ENCODE measurements around the gene ZNF774. TPM values are rescaled to one million over a fixed set of nuclear protein-coding genes. Genes with fewer than 3 reads are reported as not detected.
"Not testable (repeated sequence)": the region's sequence is repeated elsewhere in the genome, so short reads cannot be mapped to it uniquely, and the experiment has no call there.

The ZNF774 gene
- total RNA-seq, 3 donors from 2014 or later (not counting 1 experiment from before 2014, with no cell fraction given), result 0.34 to 0.70 (median 0.47) TPM

DNA sequence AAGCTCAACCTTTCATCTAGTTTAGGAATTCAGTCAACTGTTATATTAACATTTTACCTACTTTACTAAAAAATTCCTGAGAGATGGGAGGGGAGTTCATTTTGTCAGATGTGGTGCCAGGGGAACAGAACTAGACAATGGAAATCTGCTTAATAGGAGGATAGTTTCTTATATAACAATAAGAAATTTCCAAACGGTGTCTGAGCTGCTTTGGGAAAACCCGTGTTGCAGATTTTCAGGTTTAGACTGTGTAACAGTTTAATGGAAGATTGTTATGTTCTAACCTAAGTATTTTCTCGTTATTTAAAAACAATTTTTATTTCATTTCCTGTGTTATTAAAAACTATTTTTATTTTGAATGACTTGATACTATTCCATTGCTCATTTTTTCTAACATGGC, 55.3 kb downstream of the ZNF774 start:
- TF ChIP-seq, protein P1, sequence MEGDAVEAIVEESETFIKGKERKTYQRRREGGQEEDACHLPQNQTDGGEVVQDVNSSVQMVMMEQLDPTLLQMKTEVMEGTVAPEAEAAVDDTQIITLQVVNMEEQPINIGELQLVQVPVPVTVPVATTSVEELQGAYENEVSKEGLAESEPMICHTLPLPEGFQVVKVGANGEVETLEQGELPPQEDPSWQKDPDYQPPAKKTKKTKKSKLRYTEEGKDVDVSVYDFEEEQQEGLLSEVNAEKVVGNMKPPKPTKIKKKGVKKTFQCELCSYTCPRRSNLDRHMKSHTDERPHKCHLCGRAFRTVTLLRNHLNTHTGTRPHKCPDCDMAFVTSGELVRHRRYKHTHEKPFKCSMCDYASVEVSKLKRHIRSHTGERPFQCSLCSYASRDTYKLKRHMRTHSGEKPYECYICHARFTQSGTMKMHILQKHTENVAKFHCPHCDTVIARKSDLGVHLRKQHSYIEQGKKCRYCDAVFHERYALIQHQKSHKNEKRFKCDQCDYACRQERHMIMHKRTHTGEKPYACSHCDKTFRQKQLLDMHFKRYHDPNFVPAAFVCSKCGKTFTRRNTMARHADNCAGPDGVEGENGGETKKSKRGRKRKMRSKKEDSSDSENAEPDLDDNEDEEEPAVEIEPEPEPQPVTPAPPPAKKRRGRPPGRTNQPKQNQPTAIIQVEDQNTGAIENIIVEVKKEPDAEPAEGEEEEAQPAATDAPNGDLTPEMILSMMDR (IDR thresholded peaks at IDR 0.05), result no peak
- peaks cover 6% of the 10 kb centered on the region for H3K36me3 Mint-ChIP-seq
- H3K4me1 Mint-ChIP-seq, result peaks cover 82 to 90% of the 10 kb centered on the region in 2 donors
- peaks cover 3% of the 10 kb centered on the region for H3K36me3 ChIP-seq (ENCODE audit: control insufficient read depth, insufficient read depth, low read length)
- H3K9me3 ChIP-seq (ENCODE audit: control insufficient read depth, insufficient read depth, low read length), result no peaks in the 10 kb centered on the region
- H3K4me3 ChIP-seq (ENCODE audit: low read length), result no peak overlapping the region
- H3K27me3 Mint-ChIP-seq (ENCODE audit: low read depth in 2 of 2), result no peaks in the 10 kb centered on the region
- WGBS (ENCODE audit: insufficient coverage), result no CpG with 5 or more reads among the region's 3 CpGs
- peaks cover 3 to 6% of the 10 kb centered on the region in 2 donors for H3K9me3 Mint-ChIP-seq
- no peak for ATAC-seq
- peak overlapping the region; percentile 86 for H3K27ac ChIP-seq (ENCODE audit: low read length)
- intact Hi-C loops (cut with micrococcal nuclease), result loop anchor here (5.0 to 10.0 kb wide), 3 partner anchors 160 to 1447 kb away; partner anchors contain the start of gene SLCO3A1
- H3K4me3 Mint-ChIP-seq, result peak overlapping the region; percentile 87
- H3K27me3 ChIP-seq (ENCODE audit: control insufficient read depth, insufficient read depth, low read length), result no peaks in the 10 kb centered on the region
- peaks cover 43% of the 10 kb centered on the region for H3K4me1 ChIP-seq (ENCODE audit: control insufficient read depth, insufficient read depth, low read length)
- peak overlapping the region; percentile 94 to 97 for H3K27ac Mint-ChIP-seq
- no peak for DNase-seq

DNA sequence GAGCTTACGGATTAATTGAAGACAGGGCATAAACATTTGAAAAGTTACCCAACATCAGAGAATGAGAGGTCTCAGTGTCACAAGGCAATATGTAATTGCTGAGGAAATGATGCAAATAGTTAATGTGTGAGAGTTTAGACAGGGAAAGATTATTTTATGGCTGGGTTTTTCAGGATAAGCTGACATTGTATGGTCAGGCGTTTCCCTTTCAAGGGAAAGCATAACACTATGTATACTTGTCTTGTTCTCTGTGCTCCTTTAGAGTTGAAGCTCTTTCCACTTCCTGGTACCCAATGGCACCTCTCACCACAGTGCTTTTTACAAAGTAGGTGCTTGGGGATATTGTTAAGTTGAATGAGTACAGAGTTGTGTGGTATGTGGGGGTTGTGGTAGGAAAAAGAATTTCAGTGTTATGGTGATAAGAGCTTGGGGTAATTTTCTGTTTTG, 55.8 kb downstream of the ZNF774 start:
- Mint-ChIP-seq H3K4me3 (peak overlapping the region; percentile 87), H3K4me1 (peaks cover 83 to 90% of the 10 kb centered on the region in 2 donors), H3K27ac (peak overlapping the region; percentile 94 to 97), H3K27me3 (ENCODE audit: low read depth in 2 of 2) (no peaks in the 10 kb centered on the region), H3K36me3 (peaks cover 6% of the 10 kb centered on the region), H3K9me3 (peaks cover 3 to 6% of the 10 kb centered on the region in 2 donors)
- intact Hi-C loops (cut with micrococcal nuclease), result loop anchor here (1.0 to 10.0 kb wide), 6 partner anchors 8 to 1447 kb away; partner anchors contain the start of genes IQGAP1 and SLCO3A1
- Histone ChIP-seq H3K9me3 (ENCODE audit: control insufficient read depth, insufficient read depth, low read length) (no peaks in the 10 kb centered on the region), H3K36me3 (ENCODE audit: control insufficient read depth, insufficient read depth, low read length) (peaks cover 3% of the 10 kb centered on the region), H3K4me1 (ENCODE audit: control insufficient read depth, insufficient read depth, low read length) (peaks cover 45% of the 10 kb centered on the region), H3K27ac (ENCODE audit: low read length) (peak overlapping the region; percentile 86), H3K27me3 (ENCODE audit: control insufficient read depth, insufficient read depth, low read length) (no peaks in the 10 kb centered on the region), H3K4me3 (ENCODE audit: low read length) (no peak overlapping the region)
- peak; percentile 83 to 94 (median 94) for ATAC-seq
- DNase-seq, result peak; percentile 44 to 80
- TF ChIP-seq, protein P1 (IDR thresholded peaks at IDR 0.05), result no peak
- 58% methylated on average over 2 of the region's 2 CpGs for WGBS (ENCODE audit: insufficient coverage)

DNA sequence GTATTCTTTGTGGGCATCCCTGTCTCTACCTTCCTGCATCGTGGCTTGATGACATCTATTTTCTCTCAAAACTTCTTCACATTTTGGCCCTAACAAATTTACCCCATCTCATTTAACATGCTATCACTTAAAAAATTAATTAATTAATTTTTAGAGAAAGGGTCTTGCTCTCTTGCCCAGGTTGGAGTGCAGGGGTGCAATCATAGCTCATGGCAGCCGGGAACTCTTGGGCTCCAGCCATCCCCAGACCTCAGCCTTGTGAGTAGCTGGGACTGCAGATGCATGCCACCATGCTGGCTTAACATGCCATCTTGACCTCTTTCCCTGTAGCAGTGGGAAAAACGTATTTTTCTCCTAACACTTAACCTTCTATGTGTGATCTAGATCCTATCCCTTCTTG, 56.6 kb downstream of the ZNF774 start:
- TF ChIP-seq, protein P1 (IDR thresholded peaks at IDR 0.05), result no peak
- Histone ChIP-seq H3K4me1 (ENCODE audit: control insufficient read depth, insufficient read depth, low read length) (peaks cover 47% of the 10 kb centered on the region), H3K9me3 (ENCODE audit: control insufficient read depth, insufficient read depth, low read length) (no peaks in the 10 kb centered on the region), H3K36me3 (ENCODE audit: control insufficient read depth, insufficient read depth, low read length) (peaks cover 3% of the 10 kb centered on the region), H3K27ac (ENCODE audit: low read length) (peak overlapping the region; percentile 86), H3K27me3 (ENCODE audit: control insufficient read depth, insufficient read depth, low read length) (no peaks in the 10 kb centered on the region), H3K4me3 (ENCODE audit: low read length) (peak overlapping the region; percentile 20)
- Mint-ChIP-seq H3K27ac (peak overlapping the region; percentile 94 to 97), H3K36me3 (peaks cover 6% of the 10 kb centered on the region), H3K9me3 (peaks cover 3 to 6% of the 10 kb centered on the region in 2 donors), H3K4me3 (peak overlapping the region; percentile 87), H3K4me1 (peaks cover 87 to 94% of the 10 kb centered on the region in 2 donors), H3K27me3 (ENCODE audit: low read depth in 2 of 2) (no peaks in the 10 kb centered on the region)
- DNase-seq (no peak), ATAC-seq (no peak)
- WGBS (ENCODE audit: insufficient coverage), result 50% methylated on average over 3 of the region's 3 CpGs
- intact Hi-C loops (cut with micrococcal nuclease), result loop anchor here (1.0 to 10.0 kb wide), 6 partner anchors 8 to 1446 kb away; partner anchors contain the start of genes IQGAP1 and SLCO3A1

- H3K4me3 ChIP-seq (ENCODE audit: low read length); H3K27me3 Mint-ChIP-seq (ENCODE audit: low read depth in 2 of 2); ATAC-seq; H3K36me3 ChIP-seq (ENCODE audit: control insufficient read depth, insufficient read depth, low read length); H3K27me3 ChIP-seq (ENCODE audit: control insufficient read depth, insufficient read depth, low read length); H3K36me3 Mint-ChIP-seq; DNase-seq; H3K9me3 Mint-ChIP-seq; H3K9me3 ChIP-seq (ENCODE audit: control insufficient read depth, insufficient read depth, low read length): not testable (repeated sequence)
- Histone ChIP-seq H3K4me1 (ENCODE audit: control insufficient read depth, insufficient read depth, low read length) (peaks cover 50% of the 10 kb centered on the region), H3K27ac (ENCODE audit: low read length) (peak overlapping the region; percentile 86)
- peak overlapping the region; percentile 83 for H3K4me3 Mint-ChIP-seq
- intact Hi-C loops (cut with micrococcal nuclease), result loop anchor here (2.0 to 10.0 kb wide), 5 partner anchors 21 to 1445 kb away; partner anchors contain the start of genes IQGAP1 and SLCO3A1
- H3K27ac Mint-ChIP-seq, result peak overlapping the region; percentile 94 to 97
- 95% methylated on average over 2 of the region's 3 CpGs for WGBS (ENCODE audit: insufficient coverage)
- peaks cover 88 to 94% of the 10 kb centered on the region in 2 donors for H3K4me1 Mint-ChIP-seq
Measured at GRCh38 chr15:90409587-90409986, 57.5 kb downstream of the ZNF774 start.

GRCh38 chr15:90410316-90410715, 58.2 kb downstream of the ZNF774 start:
- H3K9me3 Mint-ChIP-seq; H3K27me3 ChIP-seq (ENCODE audit: control insufficient read depth, insufficient read depth, low read length); H3K4me3 ChIP-seq (ENCODE audit: low read length); H3K9me3 ChIP-seq (ENCODE audit: control insufficient read depth, insufficient read depth, low read length); H3K27ac ChIP-seq (ENCODE audit: low read length); ATAC-seq; H3K27me3 Mint-ChIP-seq (ENCODE audit: low read depth in 2 of 2); intact Hi-C loops (cut with micrococcal nuclease); H3K36me3 Mint-ChIP-seq; H3K36me3 ChIP-seq (ENCODE audit: control insufficient read depth, insufficient read depth, low read length); DNase-seq: not testable (repeated sequence)
- H3K4me1 ChIP-seq (ENCODE audit: control insufficient read depth, insufficient read depth, low read length), result peaks cover 54% of the 10 kb centered on the region
- H3K4me1 Mint-ChIP-seq, result peaks cover 90 to 95% of the 10 kb centered on the region in 2 donors
- H3K4me3 Mint-ChIP-seq, result peak overlapping the region; percentile 83
- no CpG with 5 or more reads among the region's 4 CpGs for WGBS (ENCODE audit: insufficient coverage)
- peak overlapping the region; percentile 94 to 97 for H3K27ac Mint-ChIP-seq

All from natural killer cell (primary cell).